NCI-H2029 (cell line): ENCODE data around the gene KIAA0040.

Experiments
- DNase-seq: peaks from one replicate; lab custom pipeline; 2025; lab: John Stamatoyannopoulos, UW

The KIAA0040 gene

GRCh38 chr1:175200678-175201521, 8.3 kb upstream of the KIAA0040 start:
- no peak for DNase-seq

- no peak for DNase-seq
These were observed 5.8 kb upstream of the KIAA0040 start for GRCh38 chr1:175198332-175198731.

DNA sequence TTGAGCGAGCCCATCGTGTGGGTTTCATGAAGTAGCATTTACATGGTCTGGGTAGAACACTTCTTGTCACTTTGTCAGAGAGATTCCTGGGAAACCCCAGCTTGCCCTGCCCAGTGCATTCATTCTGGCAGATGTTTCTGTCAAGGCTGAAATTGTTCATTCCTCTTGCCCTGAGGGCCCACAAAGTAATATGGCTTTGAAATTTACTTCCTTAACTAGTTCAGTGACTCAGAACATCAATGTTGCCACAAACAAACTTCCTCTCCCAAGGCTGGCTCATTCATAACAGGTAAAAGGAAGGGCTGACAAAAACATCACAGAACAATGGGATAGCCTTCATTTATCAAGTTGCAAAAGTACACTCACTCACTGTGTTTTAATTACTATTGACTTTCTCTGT, 5.0 kb upstream of the KIAA0040 start:
- no peak for DNase-seq

DNA sequence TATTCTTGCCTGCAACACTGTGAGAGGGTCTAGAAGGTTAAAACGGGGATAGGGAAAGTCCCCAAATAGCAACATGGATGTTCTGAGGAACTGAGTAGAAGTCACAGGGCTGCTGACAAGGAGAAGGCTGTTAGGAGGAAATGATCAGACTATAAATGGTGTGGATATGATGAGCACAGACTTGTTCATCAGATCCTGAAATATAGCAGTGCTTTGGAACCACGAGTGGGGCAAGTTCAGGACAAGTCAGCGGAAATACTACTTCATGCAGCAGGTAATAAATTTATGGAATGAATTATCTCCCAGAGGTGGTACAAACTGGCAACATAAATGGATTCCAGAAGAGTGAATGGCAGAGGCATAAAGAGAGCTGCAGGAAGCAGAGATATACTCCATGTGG, 3.2 kb upstream of the KIAA0040 start:
- no peak for DNase-seq

GRCh38 chr1:175195281-175195680, 2.7 kb upstream of the KIAA0040 start:
- DNase-seq, result no peak

GRCh38 chr1:175193527-175193910, 943 bp upstream of the KIAA0040 start:
- no peak for DNase-seq

DNA sequence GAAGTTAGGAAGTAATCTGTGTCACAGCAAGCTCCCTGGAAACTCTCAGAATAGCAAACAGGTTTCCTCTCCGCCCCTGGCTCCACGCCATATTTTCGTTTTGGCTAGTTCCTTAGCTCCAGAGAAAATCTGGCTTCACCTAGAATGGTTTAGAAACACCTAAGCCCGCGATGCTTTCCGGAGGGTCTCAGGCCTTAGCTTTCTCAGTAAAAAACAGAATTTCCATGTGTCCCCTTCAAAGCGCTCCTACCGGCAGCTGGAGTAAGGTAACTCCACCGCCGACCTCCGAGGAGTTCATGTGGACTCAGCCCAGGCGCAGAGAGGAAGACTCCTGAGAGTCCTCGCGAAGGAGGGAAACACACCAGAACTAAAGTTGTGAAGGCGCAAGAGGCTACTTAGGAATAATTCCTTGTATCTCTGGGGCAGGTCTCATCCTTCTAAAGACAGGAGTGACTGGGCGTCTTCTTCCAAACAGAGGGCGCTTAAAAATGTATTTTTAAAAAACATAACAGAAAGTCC, 406 bp downstream of the KIAA0040 start:
- no peak for DNase-seq

DNA sequence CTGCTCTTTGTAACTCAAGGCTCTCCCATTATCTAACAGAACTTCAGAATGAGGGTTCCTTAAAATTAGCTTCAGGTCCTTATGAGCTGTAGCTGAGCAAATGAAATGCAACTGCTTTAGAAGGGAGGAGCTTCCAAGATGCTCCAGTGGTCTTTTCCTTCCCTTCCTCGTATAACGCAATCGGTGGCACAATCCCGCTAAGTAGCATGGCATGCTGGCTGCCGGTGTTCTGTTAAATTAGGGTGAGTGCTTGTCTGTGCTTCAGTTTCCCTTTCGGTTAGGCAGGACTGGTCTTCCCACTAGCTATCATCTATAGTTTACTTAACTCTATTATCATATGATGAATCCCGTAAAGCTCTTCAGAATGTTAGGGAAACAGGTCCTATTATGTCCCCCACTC, 917 bp downstream of the KIAA0040 start:
- no peak for DNase-seq

GRCh38 chr1:175188936-175189335, 3.6 kb downstream of the KIAA0040 start:
- DNase-seq, result no peak

GRCh38 chr1:175186433-175187160, 6.0 kb downstream of the KIAA0040 start:
- DNase-seq, result no peak

DNA sequence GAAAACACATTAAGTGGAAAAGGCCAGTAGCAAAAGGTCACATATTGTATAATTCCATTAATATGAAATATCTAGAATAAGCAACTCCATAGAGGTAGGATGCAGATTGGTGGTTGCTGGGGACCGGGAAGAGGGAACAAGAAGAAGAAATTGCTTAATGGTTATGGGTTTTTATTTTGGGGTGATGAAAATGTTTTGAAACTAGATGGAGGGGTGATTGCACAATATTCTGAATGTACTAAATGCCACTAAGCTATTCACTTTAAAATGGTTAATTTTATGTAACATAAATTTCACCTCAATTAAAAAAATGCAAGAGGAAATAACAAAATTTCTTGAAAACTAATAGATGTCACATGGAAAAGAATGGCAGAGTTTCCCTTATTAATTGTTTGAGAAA, 6.7 kb downstream of the KIAA0040 start:
- DNase-seq, result no peak

DNA sequence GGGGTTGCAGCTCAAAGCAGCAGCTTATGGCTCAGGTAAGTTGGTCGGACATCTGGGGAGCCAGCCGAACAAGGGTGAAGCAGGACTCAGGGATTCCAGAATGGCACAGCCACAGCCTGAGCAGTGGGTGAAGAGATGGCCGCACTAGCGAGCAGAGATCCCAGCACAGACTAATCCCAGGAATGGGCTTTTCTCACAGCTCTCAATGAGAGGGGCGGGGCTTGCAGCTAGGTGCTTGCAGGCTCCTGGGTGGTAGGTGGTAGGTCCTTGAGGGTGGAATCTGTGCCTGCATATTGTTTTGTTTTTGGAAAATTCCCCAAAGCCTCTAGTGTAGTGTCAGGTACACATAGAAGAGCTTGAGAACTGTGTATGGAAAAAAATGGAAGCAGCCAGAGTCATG, 9.0 kb downstream of the KIAA0040 start:
- DNase-seq, result no peak

- no peak for DNase-seq
These were observed 10.3 kb downstream of the KIAA0040 start for GRCh38 chr1:175182201-175182746.

GRCh38 chr1:175179837-175180590, 12.6 kb downstream of the KIAA0040 start:
- DNase-seq, result no peak

DNA sequence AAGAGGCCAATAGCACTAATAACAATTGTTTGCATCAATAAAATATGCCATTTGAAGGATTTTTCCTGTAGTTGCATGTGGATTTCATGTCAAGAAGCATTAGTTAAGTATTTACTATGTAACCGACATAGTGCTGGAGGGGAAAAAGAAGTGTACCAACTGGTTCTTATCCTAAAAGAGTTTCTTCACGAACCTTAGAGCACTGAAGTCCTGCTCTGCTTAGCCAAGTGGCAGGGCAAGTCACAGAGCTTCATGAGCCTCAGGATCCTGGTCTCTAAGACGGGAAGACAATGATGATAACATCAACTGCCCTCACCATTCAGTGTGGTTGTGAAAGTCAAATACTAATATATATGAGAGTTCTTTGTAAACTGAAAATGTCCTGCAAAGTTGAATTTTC, 14.1 kb downstream of the KIAA0040 start:
- DNase-seq, result no peak

GRCh38 chr1:175178056-175178455, 14.5 kb downstream of the KIAA0040 start:
- DNase-seq, result no peak

DNA sequence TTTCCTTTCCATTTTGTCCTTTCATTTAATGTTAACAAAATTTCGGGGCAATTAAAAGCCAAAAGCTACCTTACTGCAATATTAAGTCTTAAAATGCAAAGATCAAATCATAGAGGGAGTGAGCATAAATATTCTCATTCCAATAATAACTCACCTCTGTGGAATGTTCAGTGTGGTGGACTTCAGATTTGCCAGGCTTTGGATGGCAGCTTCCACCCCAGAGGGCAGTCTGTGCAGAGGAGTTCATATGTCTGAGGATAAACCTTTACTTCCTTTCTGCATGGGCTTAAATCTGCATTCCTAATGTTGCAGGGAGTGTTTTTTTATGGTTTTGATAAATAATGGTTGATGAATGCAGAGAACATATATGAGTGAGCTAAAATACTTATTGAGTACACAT, 16.3 kb downstream of the KIAA0040 start:
- no peak for DNase-seq

DNA sequence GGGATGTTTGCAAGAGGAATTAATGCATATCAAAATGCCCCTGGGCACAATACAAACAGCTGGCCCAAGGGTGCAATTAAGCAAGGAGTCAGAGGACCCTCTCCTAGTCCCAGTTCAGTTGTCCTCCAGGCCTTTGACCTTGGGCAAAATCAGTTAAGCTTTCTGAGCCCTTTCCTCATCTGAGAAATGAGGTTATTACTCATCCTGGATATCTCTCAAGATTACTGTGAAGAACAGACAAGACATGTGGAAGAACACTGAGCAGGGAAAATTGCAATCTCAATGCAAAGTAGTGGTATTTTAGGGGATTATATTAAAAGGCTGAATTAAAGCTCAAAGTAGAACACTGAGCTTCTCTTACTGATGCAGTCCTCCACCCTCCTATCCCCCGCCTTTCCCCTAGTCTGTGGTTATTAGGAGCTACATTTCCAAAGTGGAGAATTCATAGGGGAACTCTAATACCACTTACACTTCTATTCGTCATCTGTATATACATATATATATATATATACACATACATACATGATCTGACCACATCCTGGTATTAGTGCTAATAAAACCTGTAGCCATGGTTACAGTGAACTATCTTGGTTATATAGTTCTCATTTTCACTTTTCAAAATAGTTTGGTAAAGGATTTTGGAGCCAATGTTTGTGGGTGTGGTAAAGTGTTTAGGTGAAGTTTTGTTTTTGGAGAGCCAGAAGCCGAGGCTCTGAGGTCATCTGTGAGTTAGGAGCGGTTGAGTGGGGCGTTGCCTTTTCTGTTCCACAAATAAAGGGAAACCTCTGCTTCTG, 18.1 kb downstream of the KIAA0040 start:
- no peak for DNase-seq

- DNase-seq, result no peak
These were observed 19.0 kb downstream of the KIAA0040 start for GRCh38 chr1:175173531-175173930.

DNA sequence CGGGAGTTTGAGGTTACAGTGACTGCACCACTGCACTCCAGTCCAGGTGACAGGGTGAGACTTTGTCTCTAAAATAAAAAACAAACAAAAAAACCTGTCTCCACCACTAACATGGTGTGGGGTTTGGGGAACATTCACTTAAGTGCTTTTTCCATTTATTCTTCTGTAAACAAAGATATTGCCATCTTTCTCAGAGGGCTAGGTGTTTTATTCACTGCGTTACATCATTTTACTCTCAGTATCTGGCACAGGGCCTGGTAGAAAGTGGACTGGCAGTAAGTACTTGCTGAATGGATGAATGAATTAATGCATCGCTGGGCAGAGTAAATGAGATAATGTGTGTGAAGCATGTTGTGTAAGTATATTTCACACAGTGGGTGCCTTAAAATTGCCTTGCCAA, 20.1 kb downstream of the KIAA0040 start:
- peak; percentile 64 for DNase-seq
